SJCRH30 (cell line): ENCODE measurements around the gene ECM1. TPM values are rescaled to one million over a fixed set of nuclear protein-coding genes. Genes with fewer than 3 reads are reported as not detected.
A peak's percentile ranks its signal among the peaks of the same experiment; 100 is the strongest.

ENCODE experiments used
- DNase-seq, 2 experiments: peaks; one replicate each; pipeline ENCODE4 v3.0.0-alpha.2; 2015 to 2020
- H3K27ac ChIP-seq: fragments of 250-450 bp; sonication (Bioruptor Pico); 2 replicates; pipeline ENCODE4 v1.5.1; 2020; ENCODE audit warnings: mild to moderate bottlenecking, moderate library complexity
- H3K27me3 ChIP-seq: fragments of 250-450 bp; sonication (Bioruptor Pico); 2 replicates; pipeline ENCODE4 v1.5.1; 2020; ENCODE audit warnings: mild to moderate bottlenecking, moderate library complexity
- H3K36me3 ChIP-seq: fragments of 250-450 bp; sonication (Bioruptor Pico); 2 replicates; pipeline ENCODE4 v1.5.1; 2020; ENCODE audit warnings: mild to moderate bottlenecking, moderate library complexity
- H3K4me1 ChIP-seq: fragments of 250-450 bp; sonication (Bioruptor Pico); 2 replicates; pipeline ENCODE4 v1.5.1; 2020; ENCODE audit warnings: mild to moderate bottlenecking, moderate library complexity
- H3K4me3 ChIP-seq: fragments of 250-450 bp; sonication (Bioruptor Pico); 2 replicates; pipeline ENCODE4 v1.5.1; 2020; ENCODE audit warnings: mild to moderate bottlenecking, moderate library complexity
- H3K9me3 ChIP-seq: fragments of 250-450 bp; sonication (Bioruptor Pico); replicated peaks from 2 replicates; pipeline ENCODE4 v1.5.1; 2020; ENCODE audit warnings: mild to moderate bottlenecking, moderate library complexity
- total RNA-seq: library from RNA; depleted of rRNA; stranded (reverse); fragments of >200 nt; shearing (Covaris generic); gene quantifications from 2 replicates; pipeline ENCODE4 v1.2.3, GENCODE V29; 2014; rRNA removed

The ECM1 gene
- 5.0 TPM in 2 replicates for total RNA-seq

- Histone ChIP-seq H3K4me3 (no peak within 1 kb of the TSS), H3K36me3 (peaks cover 4% of the 10 kb centered on the region; the same call in 1 of the 2 replicates), H3K4me1 (peaks cover 8% of the 10 kb centered on the region), H3K27me3 (no peaks in the 10 kb centered on the region), H3K27ac (peak within 1 kb of the TSS; percentile 68), H3K9me3 (no peaks in the 10 kb centered on the region)
- peak; percentile 51 to 59 for DNase-seq
Observed at GRCh38 chr1:150507912-150508864, at the start of gene ECM1. Gene ECM1, plus strand, starts transcription at chr1:150508109. Its CDS starts 101 bp downstream, at chr1:150508210.

GRCh38 chr1:150464422-150464826 is 43.5 kb upstream of the ECM1 start:
- no peaks in the 10 kb centered on the region for H3K27me3 ChIP-seq
- peak; percentile 61 to 70 for DNase-seq
- peaks cover 26% of the 10 kb centered on the region for H3K36me3 ChIP-seq
- no peak overlapping the region for H3K4me3 ChIP-seq
- no peak overlapping the region for H3K27ac ChIP-seq
- no peaks in the 10 kb centered on the region for H3K4me1 ChIP-seq
- no peaks in the 10 kb centered on the region for H3K9me3 ChIP-seq

GRCh38 chr1:150466964-150467363 is 40.9 kb upstream of the ECM1 start:
- Histone ChIP-seq H3K4me1 (no peaks in the 10 kb centered on the region), H3K9me3 (no peaks in the 10 kb centered on the region), H3K27ac (no peak overlapping the region), H3K4me3 (no peak overlapping the region), H3K36me3 (peaks cover 29% of the 10 kb centered on the region), H3K27me3 (no peaks in the 10 kb centered on the region)
- no peak for DNase-seq

GRCh38 chr1:150469291-150469690 is 38.6 kb upstream of the ECM1 start:
- no peaks in the 10 kb centered on the region for H3K9me3 ChIP-seq
- no peak for DNase-seq
- H3K36me3 ChIP-seq: peaks cover 36% of the 10 kb centered on the region
- no peak overlapping the region for H3K4me3 ChIP-seq
- H3K27me3 ChIP-seq: no peaks in the 10 kb centered on the region
- H3K27ac ChIP-seq: no peak overlapping the region
- no peaks in the 10 kb centered on the region for H3K4me1 ChIP-seq

DNA sequence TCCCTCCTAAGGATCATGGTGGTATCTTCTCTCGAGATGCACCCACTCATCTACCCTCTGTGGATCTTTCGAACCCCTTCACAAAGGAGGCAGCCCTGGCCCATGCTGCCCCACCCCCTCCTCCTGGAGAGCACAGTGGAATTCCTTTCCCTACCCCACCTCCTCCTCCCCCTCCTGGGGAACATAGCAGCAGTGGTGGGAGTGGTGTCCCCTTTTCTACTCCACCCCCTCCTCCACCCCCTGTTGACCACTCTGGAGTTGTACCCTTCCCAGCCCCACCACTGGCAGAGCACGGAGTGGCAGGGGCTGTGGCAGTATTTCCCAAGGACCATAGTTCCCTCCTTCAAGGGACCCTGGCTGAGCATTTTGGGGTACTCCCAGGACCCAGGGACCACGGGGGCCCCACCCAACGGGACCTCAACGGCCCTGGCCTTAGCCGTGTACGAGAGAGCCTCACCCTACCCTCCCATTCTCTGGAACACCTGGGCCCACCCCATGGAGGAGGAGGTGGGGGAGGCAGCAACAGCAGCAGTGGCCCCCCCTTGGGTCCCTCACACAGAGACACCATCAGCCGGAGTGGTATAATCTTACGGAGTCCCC is 35.2 kb upstream of the ECM1 start:
- H3K4me1 ChIP-seq: no peaks in the 10 kb centered on the region
- DNase-seq: no peak
- H3K9me3 ChIP-seq: no peaks in the 10 kb centered on the region
- H3K4me3 ChIP-seq: no peak overlapping the region
- H3K27me3 ChIP-seq: no peaks in the 10 kb centered on the region
- peaks cover 23% of the 10 kb centered on the region for H3K36me3 ChIP-seq
- no peak overlapping the region for H3K27ac ChIP-seq

DNA sequence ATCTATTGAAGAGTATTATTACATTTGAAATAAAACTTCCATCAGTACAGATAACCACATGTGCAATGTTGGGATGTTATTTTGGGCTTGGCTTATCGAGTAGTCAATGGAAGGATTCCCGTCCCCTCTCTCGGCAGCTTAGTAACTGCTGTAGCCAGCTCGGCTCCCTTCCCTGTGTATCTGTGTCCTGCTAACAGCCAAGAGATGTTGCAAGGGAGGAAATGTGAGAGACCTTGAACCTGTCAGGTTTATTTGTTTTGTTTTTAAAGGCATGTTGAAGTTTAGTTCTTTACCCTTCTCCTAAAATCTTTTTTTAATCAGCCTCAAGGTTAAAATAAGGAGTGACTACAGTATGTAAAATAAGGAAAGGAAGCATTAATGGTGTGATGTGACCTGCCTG is 34.2 kb upstream of the ECM1 start:
- no peak overlapping the region for H3K4me3 ChIP-seq
- no peak overlapping the region for H3K27ac ChIP-seq
- no peaks in the 10 kb centered on the region for H3K9me3 ChIP-seq
- DNase-seq: no peak
- H3K36me3 ChIP-seq: peaks cover 23% of the 10 kb centered on the region
- H3K4me1 ChIP-seq: no peaks in the 10 kb centered on the region
- no peaks in the 10 kb centered on the region for H3K27me3 ChIP-seq

GRCh38 chr1:150474869-150475268 is 33.0 kb upstream of the ECM1 start:
- H3K4me1 ChIP-seq: no peaks in the 10 kb centered on the region
- H3K27ac ChIP-seq: no peak overlapping the region
- no peak for DNase-seq
- no peak overlapping the region for H3K4me3 ChIP-seq
- H3K36me3 ChIP-seq: peaks cover 23% of the 10 kb centered on the region
- H3K9me3 ChIP-seq: no peaks in the 10 kb centered on the region
- H3K27me3 ChIP-seq: no peaks in the 10 kb centered on the region

DNA sequence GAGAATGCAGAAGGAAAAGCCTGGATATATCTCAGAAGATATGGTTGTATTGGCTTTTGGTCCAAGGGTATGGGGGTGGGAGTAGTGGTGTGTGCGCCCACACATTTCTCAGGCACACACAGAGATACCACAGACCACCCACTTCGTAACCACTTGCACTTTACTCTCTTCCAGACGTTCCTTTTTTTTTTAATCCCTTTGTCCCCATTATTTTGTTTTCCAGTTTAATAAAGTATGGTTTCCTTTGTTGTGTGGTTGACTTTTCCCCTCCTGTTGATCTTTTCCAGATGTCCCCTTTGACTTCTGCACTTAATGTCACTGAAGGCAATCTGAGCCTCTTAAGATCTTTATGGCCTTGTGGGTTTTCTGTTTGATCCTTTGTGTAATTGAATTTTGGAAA is 31.2 kb upstream of the ECM1 start:
- Histone ChIP-seq H3K27me3 (no peaks in the 10 kb centered on the region), H3K36me3 (peaks cover 12% of the 10 kb centered on the region)

GRCh38 chr1:150477320-150477719 is 30.6 kb upstream of the ECM1 start:
- H3K4me3 ChIP-seq: no peak overlapping the region
- DNase-seq: no peak
- no peak overlapping the region for H3K27ac ChIP-seq
- H3K9me3 ChIP-seq: no peaks in the 10 kb centered on the region
- H3K36me3 ChIP-seq: peaks cover 7% of the 10 kb centered on the region; the same call in 1 of the 2 replicates
- no peaks in the 10 kb centered on the region for H3K27me3 ChIP-seq
- no peaks in the 10 kb centered on the region for H3K4me1 ChIP-seq

More for the DNA sequence above, 31.2 kb upstream of the ECM1 start:
- Histone ChIP-seq H3K9me3 (no peaks in the 10 kb centered on the region), H3K4me3 (no peak overlapping the region), H3K4me1 (no peaks in the 10 kb centered on the region), H3K27ac (no peak overlapping the region)
- no peak for DNase-seq

- no peak overlapping the region for H3K4me3 ChIP-seq
- DNase-seq: no peak
- H3K27ac ChIP-seq: no peak overlapping the region
- H3K4me1 ChIP-seq: no peaks in the 10 kb centered on the region
- no peaks in the 10 kb centered on the region for H3K9me3 ChIP-seq
- H3K36me3 ChIP-seq: 0 out of 2 replicates have a peak, but pooled peaks cover 3% of the 10 kb centered on the region
- H3K27me3 ChIP-seq: no peaks in the 10 kb centered on the region
Observed at GRCh38 chr1:150477733-150478132, 30.2 kb upstream of the ECM1 start.

DNA sequence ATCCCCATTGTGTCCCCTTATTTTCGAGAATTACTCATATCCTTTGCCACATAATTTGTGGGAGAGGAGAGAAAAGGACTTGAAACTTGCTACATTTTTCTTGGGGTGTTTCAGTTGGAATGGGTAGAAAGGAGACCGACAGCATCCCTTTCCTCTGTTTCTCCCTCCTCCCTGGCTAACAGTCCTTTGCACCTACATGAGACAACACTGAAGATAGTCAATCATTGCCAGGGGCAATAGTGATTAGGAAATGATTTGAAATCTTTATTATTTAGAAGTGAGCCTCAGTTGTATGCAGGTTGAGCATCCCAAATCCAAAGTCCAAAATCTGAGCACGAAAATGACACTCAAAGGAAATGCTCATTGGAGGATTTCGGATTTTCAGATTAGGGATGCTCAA is 28.5 kb upstream of the ECM1 start:
- DNase-seq: no peak
- Histone ChIP-seq H3K27me3 (no peaks in the 10 kb centered on the region), H3K27ac (no peak overlapping the region), H3K9me3 (no peaks in the 10 kb centered on the region), H3K4me3 (no peak overlapping the region), H3K4me1 (no peaks in the 10 kb centered on the region), H3K36me3 (0 out of 2 replicates have a peak, but pooled peaks cover 3% of the 10 kb centered on the region)

- Histone ChIP-seq H3K36me3 (0 out of 2 replicates have a peak, but pooled peaks cover 3% of the 10 kb centered on the region), H3K9me3 (no peaks in the 10 kb centered on the region), H3K27me3 (no peaks in the 10 kb centered on the region), H3K27ac (no peak overlapping the region), H3K4me1 (no peaks in the 10 kb centered on the region), H3K4me3 (no peak overlapping the region)
- DNase-seq: no peak
Observed at GRCh38 chr1:150479927-150480352, 28.0 kb upstream of the ECM1 start.

DNA sequence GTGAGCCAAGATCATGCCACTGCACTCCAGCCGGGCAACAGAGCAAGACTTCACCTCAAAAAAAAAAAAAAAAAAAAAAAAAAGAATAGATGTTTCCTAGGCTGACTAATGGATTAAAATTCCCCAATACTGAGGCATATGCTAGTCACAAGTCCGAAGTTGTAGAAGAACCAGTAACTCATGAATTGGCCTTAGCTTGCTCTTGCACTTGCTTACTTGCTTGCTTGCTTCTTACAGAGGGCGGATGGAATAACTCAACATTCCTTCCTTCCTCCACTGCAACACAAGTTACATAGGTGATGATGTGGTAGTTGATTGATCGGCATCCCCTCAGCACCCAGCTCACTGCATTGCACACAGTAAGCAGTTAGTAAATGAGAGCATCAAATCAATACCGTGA is 23.5 kb upstream of the ECM1 start:
- H3K36me3 ChIP-seq: no peaks in the 10 kb centered on the region
- H3K27ac ChIP-seq: no peak overlapping the region
- no peaks in the 10 kb centered on the region for H3K27me3 ChIP-seq
- no peak overlapping the region for H3K4me3 ChIP-seq
- no peak for DNase-seq
- 0 out of 2 replicates have a peak, but pooled peaks cover 2% of the 10 kb centered on the region for H3K4me1 ChIP-seq
- H3K9me3 ChIP-seq: no peaks in the 10 kb centered on the region

DNA sequence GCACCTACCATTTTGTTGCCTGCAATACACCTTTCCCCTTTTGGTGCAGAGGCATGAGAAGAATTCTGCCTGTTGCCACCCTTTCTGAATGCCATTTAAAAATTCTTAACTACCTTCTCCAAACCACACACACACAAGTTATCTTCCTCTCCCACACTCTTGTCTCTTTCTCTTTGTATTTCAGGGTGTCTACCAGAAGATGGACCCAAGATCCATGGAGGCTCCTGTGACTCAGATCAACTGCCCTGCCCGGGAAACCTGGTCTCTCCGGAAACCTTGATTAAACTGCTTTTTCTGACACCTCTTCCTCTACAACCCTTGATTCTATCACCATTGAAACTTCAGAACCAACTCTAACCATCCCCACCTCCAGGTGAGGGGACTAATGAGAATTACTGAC is 23.0 kb upstream of the ECM1 start:
- no peak overlapping the region for H3K27ac ChIP-seq
- H3K9me3 ChIP-seq: no peaks in the 10 kb centered on the region
- peak in 1 of 2 experiments; percentile 37 for DNase-seq
- H3K4me1 ChIP-seq: 0 out of 2 replicates have a peak, but pooled peaks cover 2% of the 10 kb centered on the region
- no peaks in the 10 kb centered on the region for H3K36me3 ChIP-seq
- H3K27me3 ChIP-seq: no peaks in the 10 kb centered on the region
- H3K4me3 ChIP-seq: no peak overlapping the region
